ENCODE results near the gene MED26.

The MED26 gene

DNA sequence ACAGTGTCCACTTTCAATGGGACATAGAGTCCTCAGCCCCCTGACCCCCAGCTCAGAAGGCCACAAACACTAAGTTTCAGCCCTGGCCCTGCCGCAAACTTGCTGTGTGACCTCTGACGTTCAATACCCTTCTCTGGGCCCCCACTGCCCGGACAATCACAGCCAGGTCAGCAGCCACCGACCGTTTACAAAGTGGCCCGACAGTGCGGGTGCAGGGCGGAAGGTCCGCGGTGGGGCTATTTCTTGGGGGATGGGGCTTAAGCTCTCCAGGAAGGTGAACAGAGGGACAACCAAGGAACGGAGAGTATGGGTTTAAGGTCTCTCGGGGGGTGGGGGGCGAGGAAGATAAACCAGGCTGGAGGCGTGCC, 31.4 kb upstream of the MED26 start:
- Histone ChIP-seq H3K9me3 (ENCODE audit: control insufficient read depth, insufficient read depth, low read depth, low read length) (no peaks in the 10 kb centered on the region), H3K36me3 (ENCODE audit: control insufficient read depth in 2 of 2, insufficient read depth in 1 of 2, low read length in 2 of 2) (peaks cover 7 to 42% of the 10 kb centered on the region in 2 experiments; a peak in 2 of 3 replicates), H3K4me3 (ENCODE audit: low read depth, low read length) (peak overlapping the region; percentile 99), H3K27ac (ENCODE audit: extremely low read depth, low read depth, low read length) (no peak overlapping the region; the same call in 1 of the 2 replicates), H3K4me1 (ENCODE audit: control insufficient read depth, insufficient read depth, low read length) (no peaks in the 10 kb centered on the region)
- ChIA-PET POLR2A (interaction anchor here (0.8 to 2.6 kb wide), 6 partner anchors 10 to 650 kb away, joined by 3 to 12 read pairs (median 4); partner anchors contain the start of gene MED26), CTCF (interaction anchor here (0.7 kb wide), 1 partner anchor 102 kb away, joined by 4 read pairs; no protein-coding TSS in a partner anchor)
- TF ChIP-seq ZNF302 (tag by site-specific recombination; IDR thresholded peaks at IDR 0.05; ENCODE audit: low read depth): no peak
- TF ChIP-seq EGR2 (tag by site-specific recombination; IDR thresholded peaks at IDR 0.05; ENCODE audit: low read depth): peak; percentile 17; the same call in 1 of the 2 replicates
- TF ChIP-seq, protein P1, sequence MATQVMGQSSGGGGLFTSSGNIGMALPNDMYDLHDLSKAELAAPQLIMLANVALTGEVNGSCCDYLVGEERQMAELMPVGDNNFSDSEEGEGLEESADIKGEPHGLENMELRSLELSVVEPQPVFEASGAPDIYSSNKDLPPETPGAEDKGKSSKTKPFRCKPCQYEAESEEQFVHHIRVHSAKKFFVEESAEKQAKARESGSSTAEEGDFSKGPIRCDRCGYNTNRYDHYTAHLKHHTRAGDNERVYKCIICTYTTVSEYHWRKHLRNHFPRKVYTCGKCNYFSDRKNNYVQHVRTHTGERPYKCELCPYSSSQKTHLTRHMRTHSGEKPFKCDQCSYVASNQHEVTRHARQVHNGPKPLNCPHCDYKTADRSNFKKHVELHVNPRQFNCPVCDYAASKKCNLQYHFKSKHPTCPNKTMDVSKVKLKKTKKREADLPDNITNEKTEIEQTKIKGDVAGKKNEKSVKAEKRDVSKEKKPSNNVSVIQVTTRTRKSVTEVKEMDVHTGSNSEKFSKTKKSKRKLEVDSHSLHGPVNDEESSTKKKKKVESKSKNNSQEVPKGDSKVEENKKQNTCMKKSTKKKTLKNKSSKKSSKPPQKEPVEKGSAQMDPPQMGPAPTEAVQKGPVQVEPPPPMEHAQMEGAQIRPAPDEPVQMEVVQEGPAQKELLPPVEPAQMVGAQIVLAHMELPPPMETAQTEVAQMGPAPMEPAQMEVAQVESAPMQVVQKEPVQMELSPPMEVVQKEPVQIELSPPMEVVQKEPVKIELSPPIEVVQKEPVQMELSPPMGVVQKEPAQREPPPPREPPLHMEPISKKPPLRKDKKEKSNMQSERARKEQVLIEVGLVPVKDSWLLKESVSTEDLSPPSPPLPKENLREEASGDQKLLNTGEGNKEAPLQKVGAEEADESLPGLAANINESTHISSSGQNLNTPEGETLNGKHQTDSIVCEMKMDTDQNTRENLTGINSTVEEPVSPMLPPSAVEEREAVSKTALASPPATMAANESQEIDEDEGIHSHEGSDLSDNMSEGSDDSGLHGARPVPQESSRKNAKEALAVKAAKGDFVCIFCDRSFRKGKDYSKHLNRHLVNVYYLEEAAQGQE (tag by site-specific recombination; IDR thresholded peaks at IDR 0.05): no peak
- TF ChIP-seq ZNF132 (tag by site-specific recombination; IDR thresholded peaks at IDR 0.05; ENCODE audit: borderline replicate concordance): no peak
- no peak for TF ChIP-seq ZNF561 (tag by site-specific recombination; IDR thresholded peaks at IDR 0.05; ENCODE audit: borderline replicate concordance)
- TF ChIP-seq ZFHX2 (tag by site-specific recombination; conservative IDR thresholded peaks at IDR 0.05): 0 out of 2 replicates have a peak, but pooled peaks have one; percentile 8
- no peak for TF ChIP-seq ZNF214 (tag by site-specific recombination; IDR thresholded peaks at IDR 0.05; ENCODE audit: borderline replicate concordance)
- TF ChIP-seq ZNF747 (tag by site-specific recombination; IDR thresholded peaks at IDR 0.05): no peak

DNA sequence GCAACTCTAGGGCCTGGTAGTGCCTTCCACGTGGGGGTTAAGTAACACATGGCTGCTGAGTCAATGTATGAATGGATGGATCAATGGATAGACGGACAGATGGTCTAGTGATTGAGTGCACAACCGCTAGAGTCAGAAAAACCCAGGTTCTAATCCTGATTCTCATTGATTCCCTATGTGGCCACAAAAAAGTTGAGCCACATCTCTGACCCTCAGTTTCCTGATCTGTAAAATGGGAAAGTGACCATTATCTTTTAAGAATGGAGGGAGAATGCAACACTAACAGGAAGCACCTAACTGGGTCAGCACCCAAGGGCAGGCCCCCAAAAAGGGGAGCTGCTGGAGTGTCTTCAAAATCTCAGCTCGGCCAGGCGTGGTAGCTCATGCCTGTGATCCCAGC, 29.4 kb upstream of the MED26 start:
- H3K27ac ChIP-seq (ENCODE audit: extremely low read depth, low read depth, low read length): no peak overlapping the region
- H3K4me1 ChIP-seq (ENCODE audit: control insufficient read depth, insufficient read depth, low read length): no peaks in the 10 kb centered on the region
- no peaks in the 10 kb centered on the region for H3K9me3 ChIP-seq (ENCODE audit: control insufficient read depth, insufficient read depth, low read depth, low read length)
- H3K4me3 ChIP-seq (ENCODE audit: low read depth, low read length): no peak overlapping the region
- TF ChIP-seq, protein P2, sequence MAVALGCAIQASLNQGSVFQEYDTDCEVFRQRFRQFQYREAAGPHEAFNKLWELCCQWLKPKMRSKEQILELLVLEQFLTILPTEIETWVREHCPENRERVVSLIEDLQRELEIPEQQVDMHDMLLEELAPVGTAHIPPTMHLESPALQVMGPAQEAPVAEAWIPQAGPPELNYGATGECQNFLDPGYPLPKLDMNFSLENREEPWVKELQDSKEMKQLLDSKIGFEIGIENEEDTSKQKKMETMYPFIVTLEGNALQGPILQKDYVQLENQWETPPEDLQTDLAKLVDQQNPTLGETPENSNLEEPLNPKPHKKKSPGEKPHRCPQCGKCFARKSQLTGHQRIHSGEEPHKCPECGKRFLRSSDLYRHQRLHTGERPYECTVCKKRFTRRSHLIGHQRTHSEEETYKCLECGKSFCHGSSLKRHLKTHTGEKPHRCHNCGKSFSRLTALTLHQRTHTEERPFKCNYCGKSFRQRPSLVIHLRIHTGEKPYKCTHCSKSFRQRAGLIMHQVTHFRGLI (tag by site-specific recombination; IDR thresholded peaks at IDR 0.05): no peak
- TF ChIP-seq SCRT1 (tag by site-specific recombination; IDR thresholded peaks at IDR 0.05; ENCODE audit: borderline replicate concordance): no peak
- CTCF ChIA-PET: interaction anchor here (0.5 to 0.7 kb wide), 3 partner anchors 42 to 610 kb away, joined by 3 to 4 read pairs (median 3); partner anchors contain the start of gene BABAM1
- POLR2A ChIA-PET: interaction anchor here (0.7 to 2.7 kb wide), 2 partner anchors 25 to 29 kb away, joined by 3 to 11 read pairs; partner anchors contain the start of gene MED26
- peaks cover 16 to 63% of the 10 kb centered on the region in 2 experiments for H3K36me3 ChIP-seq (ENCODE audit: control insufficient read depth in 2 of 2, insufficient read depth in 1 of 2, low read length in 2 of 2)

DNA sequence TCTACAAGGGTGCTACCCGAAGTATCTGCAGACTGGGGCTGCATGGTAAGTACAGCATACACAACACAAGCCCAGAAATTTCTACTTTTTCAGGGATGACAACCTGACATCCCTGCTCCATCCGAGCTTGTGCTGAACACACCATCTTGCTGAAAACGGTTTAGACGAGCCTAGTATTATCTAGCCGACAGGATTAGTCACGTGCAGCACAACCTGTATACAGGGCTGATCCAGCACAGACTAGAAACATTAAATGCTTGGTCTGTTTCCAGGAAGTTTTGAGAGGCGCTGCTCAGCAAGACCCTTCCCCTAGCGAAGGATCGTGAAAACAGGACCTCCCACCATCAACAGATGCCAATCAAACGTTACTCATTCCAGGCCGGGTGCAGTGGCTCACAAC, 27.7 kb upstream of the MED26 start:
- Histone ChIP-seq H3K4me3 (ENCODE audit: low read depth, low read length) (no peak overlapping the region), H3K9me3 (ENCODE audit: control insufficient read depth, insufficient read depth, low read depth, low read length) (no peaks in the 10 kb centered on the region), H3K4me1 (ENCODE audit: control insufficient read depth, insufficient read depth, low read length) (no peaks in the 10 kb centered on the region), H3K36me3 (ENCODE audit: control insufficient read depth in 2 of 2, insufficient read depth in 1 of 2, low read length in 2 of 2) (peaks cover 16 to 79% of the 10 kb centered on the region in 2 experiments), H3K27ac (ENCODE audit: extremely low read depth, low read depth, low read length) (no peak overlapping the region)
- ChIA-PET CTCF (no interaction called here), POLR2A (interaction anchor here (1.5 kb wide), 1 partner anchor 28 kb away, joined by 5 read pairs; the partner anchor contains the start of gene MED26)
- TF ChIP-seq ZNF529 (tag by site-specific recombination; IDR thresholded peaks at IDR 0.05; ENCODE audit: insufficient replicate concordance): no peak
- no peak for TF ChIP-seq ZNF174 (tag by site-specific recombination; IDR thresholded peaks at IDR 0.05)
- TF ChIP-seq ZEB2 (tag by site-specific recombination; IDR thresholded peaks at IDR 0.05): no peak
- TF ChIP-seq ZNF510 (tag by site-specific recombination; IDR thresholded peaks at IDR 0.05; ENCODE audit: insufficient replicate concordance): no peak
- no peak for TF ChIP-seq ZNF214 (tag by site-specific recombination; IDR thresholded peaks at IDR 0.05; ENCODE audit: borderline replicate concordance)
- TF ChIP-seq, protein P3, sequence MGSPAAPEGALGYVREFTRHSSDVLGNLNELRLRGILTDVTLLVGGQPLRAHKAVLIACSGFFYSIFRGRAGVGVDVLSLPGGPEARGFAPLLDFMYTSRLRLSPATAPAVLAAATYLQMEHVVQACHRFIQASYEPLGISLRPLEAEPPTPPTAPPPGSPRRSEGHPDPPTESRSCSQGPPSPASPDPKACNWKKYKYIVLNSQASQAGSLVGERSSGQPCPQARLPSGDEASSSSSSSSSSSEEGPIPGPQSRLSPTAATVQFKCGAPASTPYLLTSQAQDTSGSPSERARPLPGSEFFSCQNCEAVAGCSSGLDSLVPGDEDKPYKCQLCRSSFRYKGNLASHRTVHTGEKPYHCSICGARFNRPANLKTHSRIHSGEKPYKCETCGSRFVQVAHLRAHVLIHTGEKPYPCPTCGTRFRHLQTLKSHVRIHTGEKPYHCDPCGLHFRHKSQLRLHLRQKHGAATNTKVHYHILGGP (tag by site-specific recombination; IDR thresholded peaks at IDR 0.05): no peak
- TF ChIP-seq ZFP69B (tag by site-specific recombination; IDR thresholded peaks at IDR 0.05): no peak
- no peak for TF ChIP-seq ZNF175 (tag by site-specific recombination; IDR thresholded peaks at IDR 0.05)
- TF ChIP-seq ZNF830 (tag by site-specific recombination; IDR thresholded peaks at IDR 0.05; ENCODE audit: low read depth): no peak

Data from HEK293 (cell line).